Choroid plexus epithelial cell (primary cell): ENCODE measurements around the gene SGCD.
A peak's percentile ranks its signal among the peaks of the same experiment; 100 is the strongest.

ENCODE experiments used
- DNase-seq: peaks from one replicate; pipeline ENCODE4 v3.0.0-alpha.2; 2010; ENCODE audit warnings: low read depth
- H3K4me3 ChIP-seq: 2 replicates; pipeline ENCODE4 v1.5.1; 2011; ENCODE audit warnings: low read depth, mild to moderate bottlenecking, control low read depth, low read length, moderate library complexity
- TF ChIP-seq, protein P1 (sequence below): conservative IDR thresholded peaks from 2 replicates; pipeline ENCODE4 v1.5.1; 2011; ENCODE audit warnings: low read depth, mild to moderate bottlenecking, control low read depth, inconsistent platforms, low read length, moderate library complexity

The SGCD gene

DNA sequence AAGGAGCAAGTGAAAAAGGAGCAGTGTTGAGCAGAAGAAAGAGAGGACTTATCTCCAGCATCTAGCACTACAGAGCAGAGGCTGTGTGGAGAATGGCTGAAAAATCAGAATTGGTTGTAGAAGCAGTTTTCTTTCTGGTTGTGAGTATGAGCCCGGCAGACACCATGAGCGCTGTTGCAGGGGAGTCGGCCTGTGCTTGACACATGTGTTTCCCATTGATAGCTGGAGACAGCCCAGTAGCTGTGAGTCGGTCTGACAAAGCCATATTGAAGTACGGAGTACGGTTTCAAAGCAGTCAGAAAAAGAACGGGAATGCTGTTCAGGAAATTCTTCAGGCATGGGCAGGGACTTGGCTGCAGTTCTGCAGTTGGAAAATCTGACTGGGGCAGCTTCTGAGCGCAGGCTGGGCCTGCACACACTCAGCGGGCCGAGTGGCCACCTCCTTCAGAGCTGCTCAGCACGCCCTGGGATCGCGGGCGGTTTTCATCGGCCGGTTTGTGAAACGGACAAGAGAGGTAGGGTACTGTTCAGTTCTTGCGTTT lies at the start of gene SGCD:
Gene SGCD (plus strand): TSS at position 447 of the 542 bp plus-strand sequence.
- H3K4me3 ChIP-seq = peak within 1 kb of the TSS; percentile 30
- peak; percentile 32 for DNase-seq
- TF ChIP-seq, protein P1, sequence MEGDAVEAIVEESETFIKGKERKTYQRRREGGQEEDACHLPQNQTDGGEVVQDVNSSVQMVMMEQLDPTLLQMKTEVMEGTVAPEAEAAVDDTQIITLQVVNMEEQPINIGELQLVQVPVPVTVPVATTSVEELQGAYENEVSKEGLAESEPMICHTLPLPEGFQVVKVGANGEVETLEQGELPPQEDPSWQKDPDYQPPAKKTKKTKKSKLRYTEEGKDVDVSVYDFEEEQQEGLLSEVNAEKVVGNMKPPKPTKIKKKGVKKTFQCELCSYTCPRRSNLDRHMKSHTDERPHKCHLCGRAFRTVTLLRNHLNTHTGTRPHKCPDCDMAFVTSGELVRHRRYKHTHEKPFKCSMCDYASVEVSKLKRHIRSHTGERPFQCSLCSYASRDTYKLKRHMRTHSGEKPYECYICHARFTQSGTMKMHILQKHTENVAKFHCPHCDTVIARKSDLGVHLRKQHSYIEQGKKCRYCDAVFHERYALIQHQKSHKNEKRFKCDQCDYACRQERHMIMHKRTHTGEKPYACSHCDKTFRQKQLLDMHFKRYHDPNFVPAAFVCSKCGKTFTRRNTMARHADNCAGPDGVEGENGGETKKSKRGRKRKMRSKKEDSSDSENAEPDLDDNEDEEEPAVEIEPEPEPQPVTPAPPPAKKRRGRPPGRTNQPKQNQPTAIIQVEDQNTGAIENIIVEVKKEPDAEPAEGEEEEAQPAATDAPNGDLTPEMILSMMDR = no peak

DNA sequence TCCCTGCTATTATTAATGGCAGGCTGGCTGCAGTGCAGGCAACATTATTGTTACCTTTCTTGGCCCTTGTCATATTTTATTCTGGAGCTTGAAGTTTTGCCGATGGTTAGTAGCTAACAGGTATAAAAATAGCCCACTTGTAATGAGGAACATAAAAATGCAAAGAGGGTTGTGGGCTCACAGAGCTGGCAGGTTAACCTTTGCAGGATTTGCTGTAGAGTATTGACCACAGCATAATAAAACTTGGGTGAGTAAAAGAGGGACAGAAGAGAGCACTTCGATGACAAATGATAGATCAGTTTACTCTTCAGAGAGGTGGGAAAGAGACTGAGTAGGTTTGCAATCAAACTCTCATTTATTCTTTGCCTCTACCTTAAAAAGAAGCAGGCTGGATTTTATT lies 49.7 kb upstream of the SGCD start:
- no peak overlapping the region for H3K4me3 ChIP-seq
- no peak for DNase-seq
- TF ChIP-seq, protein P1 = no peak

- TF ChIP-seq, protein P1 = no peak
- H3K4me3 ChIP-seq = no peak overlapping the region
- no peak for DNase-seq
Measured at GRCh38 chr5:156295431-156295830, 31.5 kb upstream of the SGCD start.

GRCh38 chr5:156310115-156310514 lies 16.8 kb upstream of the SGCD start:
- TF ChIP-seq, protein P1 = no peak
- DNase-seq = no peak
- no peak overlapping the region for H3K4me3 ChIP-seq

GRCh38 chr5:156312897-156313694 lies 13.9 kb upstream of the SGCD start:
- no peak overlapping the region for H3K4me3 ChIP-seq
- DNase-seq = no peak
- TF ChIP-seq, protein P1 = no peak

- DNase-seq = no peak
- TF ChIP-seq, protein P1 = no peak
- no peak overlapping the region for H3K4me3 ChIP-seq
Measured at GRCh38 chr5:156314416-156314815, 12.5 kb upstream of the SGCD start.

DNA sequence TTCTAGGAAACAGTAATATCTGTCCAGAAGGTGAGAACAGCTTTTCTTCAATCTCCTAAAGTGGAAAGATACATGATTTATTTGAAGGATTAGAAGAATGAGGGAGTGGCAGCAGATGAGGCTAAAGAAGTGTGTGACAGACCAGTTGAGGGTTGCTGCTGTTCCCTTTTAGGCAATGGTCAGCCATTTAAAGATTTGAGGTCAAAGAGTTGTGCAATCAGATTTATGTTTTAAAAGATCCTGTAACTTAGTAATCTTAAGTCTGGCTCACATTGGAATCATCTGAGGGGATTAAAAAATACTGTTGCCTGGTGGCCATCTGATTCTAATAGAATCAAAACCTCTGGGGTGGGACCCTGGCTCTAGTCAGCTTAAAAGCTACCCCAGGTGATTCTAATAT lies 4.3 kb upstream of the SGCD start:
- H3K4me3 ChIP-seq = no peak overlapping the region
- TF ChIP-seq, protein P1 = no peak
- no peak for DNase-seq
